RWPE1 (cell line): Measurements from ENCODE around the gene LZTS3.
A peak's percentile ranks its signal among the peaks of the same experiment; 100 is the strongest.

ENCODE experiments used
- CTCF ChIA-PET: fragments of 350-600 bp; sonication (Branson Sonifier 250); formaldehyde crosslinking; extraction: SDS; loops from one replicate; lab custom pipeline; 2021; lab: Yijun Ruan, JAX
- POLR2A ChIA-PET: fragments of 400-600 bp; formaldehyde crosslinking; extraction: SDS; loops from one replicate; lab custom pipeline; 2020; ENCODE audit warnings: antibody characterized with exemption; ENCODE audit not compliant: low non-redundant PET; lab: Yijun Ruan, JAX
- DNase-seq: peaks from one replicate; pipeline ENCODE4 v3.0.0; 2012; ENCODE audit warnings: low spot score
- H3K27ac ChIP-seq: fragments of 450-650 bp; 2 replicates; pipeline ENCODE4 v1.5.1; 2017
- TF ChIP-seq, protein P1 (sequence below): fragments of 450-650 bp; conservative IDR thresholded peaks from 2 replicates; pipeline ENCODE4 v1.5.1; 2017; ENCODE audit warnings: low read depth, mild to moderate bottlenecking

The LZTS3 gene

DNA sequence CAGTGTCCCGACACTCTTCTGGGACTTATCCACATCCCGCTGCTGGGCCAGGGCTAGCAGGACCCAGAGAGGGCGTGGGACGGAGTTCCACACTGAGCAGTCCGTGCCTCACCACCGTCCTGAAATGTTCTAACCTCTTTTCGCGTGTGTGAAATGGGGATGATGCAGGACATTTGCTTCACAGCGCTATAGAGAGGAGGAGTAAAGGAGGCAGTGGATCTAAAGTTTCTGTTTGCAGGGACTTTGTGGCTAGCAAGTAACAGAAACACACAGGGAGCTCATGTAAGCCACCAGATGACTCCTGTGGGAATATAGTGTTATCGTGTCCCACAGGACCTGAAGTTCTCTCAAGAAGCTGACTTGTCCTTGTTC is 36.6 kb upstream of the LZTS3 start:
- ChIA-PET POLR2A (no interaction called here), CTCF (interaction anchor here (0.6 to 2.0 kb wide), 3 partner anchors 31 to 1749 kb away, joined by 3 to 5 read pairs (median 4); no protein-coding TSS in a partner anchor)
- TF ChIP-seq, protein P1, sequence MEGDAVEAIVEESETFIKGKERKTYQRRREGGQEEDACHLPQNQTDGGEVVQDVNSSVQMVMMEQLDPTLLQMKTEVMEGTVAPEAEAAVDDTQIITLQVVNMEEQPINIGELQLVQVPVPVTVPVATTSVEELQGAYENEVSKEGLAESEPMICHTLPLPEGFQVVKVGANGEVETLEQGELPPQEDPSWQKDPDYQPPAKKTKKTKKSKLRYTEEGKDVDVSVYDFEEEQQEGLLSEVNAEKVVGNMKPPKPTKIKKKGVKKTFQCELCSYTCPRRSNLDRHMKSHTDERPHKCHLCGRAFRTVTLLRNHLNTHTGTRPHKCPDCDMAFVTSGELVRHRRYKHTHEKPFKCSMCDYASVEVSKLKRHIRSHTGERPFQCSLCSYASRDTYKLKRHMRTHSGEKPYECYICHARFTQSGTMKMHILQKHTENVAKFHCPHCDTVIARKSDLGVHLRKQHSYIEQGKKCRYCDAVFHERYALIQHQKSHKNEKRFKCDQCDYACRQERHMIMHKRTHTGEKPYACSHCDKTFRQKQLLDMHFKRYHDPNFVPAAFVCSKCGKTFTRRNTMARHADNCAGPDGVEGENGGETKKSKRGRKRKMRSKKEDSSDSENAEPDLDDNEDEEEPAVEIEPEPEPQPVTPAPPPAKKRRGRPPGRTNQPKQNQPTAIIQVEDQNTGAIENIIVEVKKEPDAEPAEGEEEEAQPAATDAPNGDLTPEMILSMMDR = no peak
- peak overlapping the region; percentile 87 for H3K27ac ChIP-seq
- DNase-seq = no peak

DNA sequence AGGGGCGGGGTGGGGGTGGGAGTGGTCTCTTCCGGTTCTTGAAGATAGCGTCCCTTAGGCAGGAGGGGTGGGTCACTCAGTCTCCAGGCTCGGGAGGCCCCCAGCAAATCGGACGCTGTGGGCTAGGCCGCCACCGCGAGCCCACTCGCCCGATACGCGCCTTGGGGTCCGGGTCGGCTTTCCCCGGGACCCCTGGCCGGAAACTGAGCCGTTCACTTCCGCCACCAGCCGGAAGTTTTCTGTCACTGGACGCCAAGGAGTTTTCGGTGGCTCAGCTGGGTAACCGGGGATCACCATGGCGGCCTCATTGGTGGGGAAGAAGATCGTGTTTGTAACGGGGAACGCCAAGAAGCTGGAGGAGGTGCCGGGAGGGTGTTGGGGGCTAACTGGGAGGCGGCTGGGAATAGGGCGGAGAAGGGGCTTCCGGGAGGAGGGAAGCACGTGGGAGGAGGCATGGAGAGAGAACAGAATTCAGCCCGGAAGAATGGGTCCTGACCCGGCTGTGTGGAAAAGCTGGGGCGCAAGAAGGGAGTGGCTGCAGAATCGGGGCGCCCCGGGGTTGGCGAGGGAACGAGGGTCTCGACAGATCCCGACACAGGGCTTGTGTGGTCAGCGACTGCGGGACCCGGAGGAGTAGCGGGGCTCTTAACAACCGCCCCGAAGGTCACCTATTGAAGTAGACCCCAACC is 36.1 kb upstream of the LZTS3 start, which contains the start of gene ITPA:
TSS of gene ITPA (plus strand) at position 242 of the 689 bp plus-strand sequence. CDS start at position 296, 54 bp downstream.
- no peak for DNase-seq
- ChIA-PET CTCF (interaction anchor here (0.6 to 2.0 kb wide), 3 partner anchors 31 to 45 kb away, joined by 3 to 4 read pairs (median 3); no protein-coding TSS in a partner anchor), POLR2A (interaction anchor here (1.7 kb wide), 1 partner anchor 30 kb away, joined by 5 read pairs; the partner anchor contains the start of gene SLC4A11)

DNA sequence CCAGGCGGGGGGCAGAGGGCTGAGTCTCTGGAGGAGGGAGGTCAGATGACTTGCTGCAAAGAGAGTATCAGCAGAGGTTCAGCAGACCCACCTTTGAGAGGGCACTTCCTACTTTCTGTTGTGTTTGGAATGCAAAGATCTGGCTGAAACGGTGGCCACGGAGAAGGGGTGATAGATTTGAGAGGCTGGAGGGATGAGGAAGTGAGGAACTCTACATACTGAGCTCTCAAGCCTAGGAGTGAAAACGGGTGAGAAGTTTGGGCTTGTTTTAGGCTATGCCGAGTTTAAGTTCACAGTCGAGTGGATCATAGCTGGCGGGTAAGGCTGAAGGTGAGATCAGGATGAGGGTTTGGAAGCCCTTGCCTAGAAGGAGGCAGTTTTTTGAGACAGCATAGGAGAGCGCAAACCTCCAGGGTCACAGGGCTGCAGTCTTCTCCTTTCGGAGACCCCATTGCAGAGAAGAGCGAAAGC is 35.5 kb upstream of the LZTS3 start:
- CTCF ChIA-PET = interaction anchor here (0.7 to 1.0 kb wide), 2 partner anchors 46 to 107 kb away, joined by 3 read pairs; no protein-coding TSS in a partner anchor
- DNase-seq = no peak
- TF ChIP-seq, protein P1 = no peak
- POLR2A ChIA-PET = interaction anchor here (1.7 kb wide), 1 partner anchor 31 kb away, joined by 5 read pairs; the partner anchor contains the start of gene SLC4A11
- peak overlapping the region; percentile 87 for H3K27ac ChIP-seq

More for the DNA sequence above, 36.1 kb upstream of the LZTS3 start, which contains the start of gene ITPA:
- H3K27ac ChIP-seq = peak within 1 kb of the TSS; percentile 87
- TF ChIP-seq, protein P1 = no peak

DNA sequence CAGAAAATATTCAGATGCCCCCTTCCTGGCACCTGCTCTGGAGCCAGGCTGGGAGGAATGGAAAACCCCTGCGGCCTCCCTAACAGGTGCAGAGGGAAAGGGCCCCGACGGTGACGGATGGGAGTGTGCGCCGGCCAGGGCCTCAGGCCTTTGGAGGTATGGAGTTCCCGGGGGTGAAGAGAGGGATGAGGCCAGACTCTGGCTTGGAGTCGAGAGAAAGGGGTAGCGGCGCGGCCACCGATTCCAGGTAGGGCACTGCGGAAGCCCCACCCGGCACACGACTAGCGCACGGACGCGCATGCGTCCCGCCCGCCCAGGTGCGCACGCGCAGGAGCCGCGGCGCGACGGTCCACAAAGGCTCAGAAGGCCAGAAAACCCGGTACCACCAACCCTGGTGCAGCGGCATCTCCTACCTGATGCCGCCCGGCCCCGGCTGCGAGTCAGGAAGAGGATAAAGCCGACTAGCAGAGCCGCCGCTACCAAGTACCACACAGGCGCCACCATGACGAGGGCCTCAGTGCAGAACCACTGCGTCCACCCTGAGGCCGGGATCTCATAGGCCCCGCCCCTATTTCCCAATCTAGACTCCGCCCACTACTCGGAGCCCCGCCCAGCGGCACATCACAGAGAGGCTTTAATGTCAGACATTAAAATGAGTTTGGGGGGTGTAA is 30.9 kb upstream of the LZTS3 start, which contains the start of gene DDRGK1:
TSS of gene DDRGK1 (minus strand) at position 559 of the 671 bp plus-strand sequence. CDS start at position 504, 55 bp downstream.
- TF ChIP-seq, protein P1 = no peak
- POLR2A ChIA-PET = interaction anchor here (1.0 kb wide), 1 partner anchor 21 kb away, joined by 3 read pairs; no protein-coding TSS in a partner anchor
- H3K27ac ChIP-seq = peak within 1 kb of the TSS; percentile 88
- CTCF ChIA-PET = interaction anchor here (0.6 to 1.0 kb wide), 3 partner anchors 14 to 464 kb away, joined by 3 to 4 read pairs (median 3); no protein-coding TSS in a partner anchor
- peak; percentile 94 for DNase-seq

DNA sequence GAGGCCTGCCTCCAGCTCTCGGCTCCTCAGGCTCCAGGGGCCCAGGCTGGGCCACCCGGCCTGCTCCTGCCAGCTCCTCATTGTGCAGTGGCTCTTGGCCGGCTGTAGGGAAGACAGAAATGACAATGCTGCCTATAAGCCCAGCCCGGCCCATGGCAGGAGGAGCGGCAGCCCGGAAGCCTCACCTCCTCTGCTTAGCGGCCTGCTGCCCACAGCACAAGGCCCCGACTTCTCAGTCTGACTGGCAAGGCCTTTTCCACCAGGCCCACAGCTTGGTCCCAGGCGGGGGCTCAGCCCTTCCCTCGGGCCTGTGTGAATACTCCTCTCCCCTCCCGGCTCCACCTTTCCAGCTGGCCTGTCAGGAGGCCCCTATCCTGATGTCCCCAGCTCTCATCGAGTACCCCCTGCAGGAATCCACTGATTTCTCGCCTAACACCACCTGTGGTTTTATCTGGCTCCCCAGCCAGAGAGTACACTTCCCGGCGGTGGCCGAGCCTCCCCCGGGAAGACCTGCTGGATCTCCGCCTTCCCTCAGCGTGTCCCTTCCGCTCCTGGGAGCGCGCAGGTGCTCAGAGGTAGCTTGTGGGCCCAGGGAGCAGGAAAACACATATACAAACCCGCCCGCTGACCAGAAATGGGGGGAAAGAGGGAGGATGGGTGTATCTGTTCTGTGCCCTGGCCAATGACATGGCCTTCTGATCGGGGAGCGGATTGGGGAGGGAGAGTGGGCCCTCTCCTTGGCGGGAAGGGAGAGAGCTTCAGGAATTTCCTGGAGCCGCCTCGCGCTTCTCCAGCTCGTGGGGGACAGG is 30.2 kb upstream of the LZTS3 start:
- H3K27ac ChIP-seq = peak overlapping the region; percentile 88
- TF ChIP-seq, protein P1 = no peak
- no peak for DNase-seq
- POLR2A ChIA-PET = interaction anchor here (1.0 kb wide), 1 partner anchor 22 kb away, joined by 3 read pairs; no protein-coding TSS in a partner anchor
- CTCF ChIA-PET = interaction anchor here (0.6 to 1.0 kb wide), 8 partner anchors 14 to 463 kb away, joined by 3 to 5 read pairs (median 3); no protein-coding TSS in a partner anchor
